ENCODE measurements around the gene DYNLT5. TPM values are rescaled to one million over a fixed set of nuclear protein-coding genes. Genes with fewer than 3 reads are reported as not detected.

DYNLT5 gene
- total RNA-seq, 1 experiment from 2014 or later = 1.3 TPM

- TF ChIP-seq CDX4 (CRISPR knock-in tag; IDR thresholded peaks at IDR 0.05; ENCODE audit: borderline replicate concordance) (no peak), TCF7 (CRISPR knock-in tag; IDR thresholded peaks at IDR 0.05; ENCODE audit: low read depth) (no peak), ZNF219 (CRISPR knock-in tag; IDR thresholded peaks at IDR 0.05; ENCODE audit: borderline replicate concordance) (no peak)
These were observed 562 bp downstream of the DYNLT5 start (continued) for GRCh38 chr1:66752671-66753371.

GRCh38 chr1:66757722-66758240 is 5.5 kb downstream of the DYNLT5 start:
- DNase-seq (ENCODE audit: low spot score) (no peak), ATAC-seq (no peak)
- CTCF ChIA-PET = interaction anchor here (0.6 kb wide), 1 partner anchor 33 kb away, joined by 5 read pairs; no protein-coding TSS in a partner anchor
- Mint-ChIP-seq H3K4me3 (no peak overlapping the region), H3K4me1 (peaks cover 3% of the 10 kb centered on the region), H3K27me3 (ENCODE audit: low read depth) (peaks cover 9% of the 10 kb centered on the region), H3K36me3 (no peaks in the 10 kb centered on the region), H3K27ac (no peak overlapping the region), H3K9me3 (peaks cover 5% of the 10 kb centered on the region)
- TF ChIP-seq ZNF416 (CRISPR knock-in tag; IDR thresholded peaks at IDR 0.05) (no peak), CBFB (CRISPR knock-in tag; IDR thresholded peaks at IDR 0.05; ENCODE audit: low read depth) (no peak), ZBTB21 (CRISPR knock-in tag; IDR thresholded peaks at IDR 0.05; ENCODE audit: borderline replicate concordance) (no peak), GABPB1 (CRISPR knock-in tag; IDR thresholded peaks at IDR 0.05) (no peak), TP53 (CRISPR knock-in tag; IDR thresholded peaks at IDR 0.05) (no peak), ZNF423 (CRISPR knock-in tag; IDR thresholded peaks at IDR 0.05) (no peak), CREM (CRISPR knock-in tag; IDR thresholded peaks at IDR 0.05) (no peak), E2F5 (CRISPR knock-in tag; IDR thresholded peaks at IDR 0.05) (no peak), ATF3 (CRISPR knock-in tag; conservative IDR thresholded peaks at IDR 0.05) (no peak), ETV6 (CRISPR knock-in tag; IDR thresholded peaks at IDR 0.05) (no peak), ZNF425 (CRISPR knock-in tag; conservative IDR thresholded peaks at IDR 0.05) (no peak)
- POLR2A ChIA-PET = no interaction called here

- TF ChIP-seq ESRRA (CRISPR knock-in tag; IDR thresholded peaks at IDR 0.05; ENCODE audit: borderline replicate concordance) (no peak), CBFB (CRISPR knock-in tag; IDR thresholded peaks at IDR 0.05; ENCODE audit: low read depth) (no peak), ZNF671 (CRISPR knock-in tag; IDR thresholded peaks at IDR 0.05) (no peak), NFYB (CRISPR knock-in tag; conservative IDR thresholded peaks at IDR 0.05; ENCODE audit: low read depth) (no peak), TCF7 (CRISPR knock-in tag; IDR thresholded peaks at IDR 0.05; ENCODE audit: low read depth) (no peak), NFATC4 (CRISPR knock-in tag; IDR thresholded peaks at IDR 0.05) (no peak), MXD4 (CRISPR knock-in tag; IDR thresholded peaks at IDR 0.05; ENCODE audit: borderline replicate concordance) (no peak), SOX15 (CRISPR knock-in tag; IDR thresholded peaks at IDR 0.05) (no peak), FOXK1 (CRISPR knock-in tag; IDR thresholded peaks at IDR 0.05) (no peak), ETV6 (CRISPR knock-in tag; IDR thresholded peaks at IDR 0.05) (no peak), GTF2I (CRISPR knock-in tag; conservative IDR thresholded peaks at IDR 0.05) (no peak), USF2 (CRISPR knock-in tag; IDR thresholded peaks at IDR 0.05) (no peak), ZMAT4 (CRISPR knock-in tag; IDR thresholded peaks at IDR 0.05) (no peak), ZNF138 (CRISPR knock-in tag; conservative IDR thresholded peaks at IDR 0.05) (no peak), HMGA2 (CRISPR knock-in tag; IDR thresholded peaks at IDR 0.05) (no peak)
- Mint-ChIP-seq H3K27ac (no peak overlapping the region), H3K27me3 (ENCODE audit: low read depth) (peaks cover 6% of the 10 kb centered on the region), H3K36me3 (no peaks in the 10 kb centered on the region), H3K4me3 (no peak overlapping the region), H3K4me1 (no peaks in the 10 kb centered on the region), H3K9me3 (peaks cover 10% of the 10 kb centered on the region)
- DNase-seq (ENCODE audit: low spot score) = no peak
- ChIA-PET CTCF (no interaction called here), POLR2A (no interaction called here)
- no peak for ATAC-seq
These were observed 6.0 kb downstream of the DYNLT5 start for GRCh38 chr1:66758241-66758755.

All from WTC11 (cell line).